T-cell (primary cell): ENCODE data around the gene NUDT9. TPM values are rescaled to one million over a fixed set of nuclear protein-coding genes. Genes with fewer than 3 reads are reported as not detected.

Experiments used
- ATAC-seq, 4 experiments: fragments of 200-7000 bp in 3 of 4; fragments of 150-1000 bp in 1 of 4; cut with Tn5 transposase; replicated peaks in 1 of 4; 1 replicate in 3 of 4; 2 replicates in 1 of 4; pipeline ENCODE4 v1.10.0; 2021; ENCODE audit warnings: moderate library complexity in 3 of 4, mild to moderate bottlenecking in 2 of 4, moderate number of reproducible peaks in 1 of 4
- CTCF ChIA-PET, 2 donors: fragments of 300-600 bp; sonication (Branson Sonifier 250); formaldehyde crosslinking; loops; one replicate each; lab custom pipeline; 2022; ENCODE audit warnings: antibody characterized with exemption in 2 of 2; lab: Charles Lee
- POLR2A ChIA-PET, 2 donors: fragments of 300-600 bp; sonication (Branson Sonifier 250); formaldehyde crosslinking; loops; one replicate each; lab custom pipeline; 2022; ENCODE audit warnings: antibody characterized with exemption in 2 of 2; lab: Charles Lee
- DNase-seq, 35 experiments: peaks; one replicate each; pipeline versions ENCODE4 v3.0.0 to v3.0.0-alpha.2; 2013 to 2023
- H3K27ac ChIP-seq: one replicate; pipeline ENCODE4 v1.5.1; 2013; ENCODE audit warnings: low read length
- H3K27me3 ChIP-seq, 2 experiments: replicated peaks in 1 of 2; 1 replicate in 1 of 2; 2 replicates in 1 of 2; pipeline versions ENCODE4 v1.6.1 to v1.7.0; 2013; ENCODE audit warnings: low read length in 1 of 2, mixed read lengths in 1 of 2; ENCODE audit not compliant: control insufficient read depth in 2 of 2, insufficient read depth in 2 of 2; ENCODE audit errors: extremely low read depth in 1 of 2
- H3K36me3 ChIP-seq, 2 donors: 1 replicate in 1 of 2; 2 replicates in 1 of 2; pipeline versions ENCODE4 v1.6.1 to v1.7.0; 2013; ENCODE audit warnings: low read length in 1 of 2; ENCODE audit not compliant: control insufficient read depth in 2 of 2, insufficient read depth in 1 of 2; ENCODE audit errors: extremely low read depth in 1 of 2
- H3K4me1 ChIP-seq, 2 experiments: 1 replicate in 1 of 2; 2 replicates in 1 of 2; pipeline versions ENCODE4 v1.6.1 to v1.7.0; 2013; ENCODE audit warnings: low read length in 2 of 2, mixed read lengths in 1 of 2; ENCODE audit not compliant: insufficient read depth in 2 of 2, control insufficient read depth in 1 of 2; ENCODE audit errors: extremely low read depth in 1 of 2
- H3K4me3 ChIP-seq, 2 donors: 1 replicate in 1 of 2; 2 replicates in 1 of 2; pipeline versions ENCODE4 v1.5.1 to v1.7.0; 2013; ENCODE audit warnings: mild to moderate bottlenecking in 2 of 2, low read length in 1 of 2, moderate library complexity in 1 of 2; ENCODE audit not compliant: control insufficient read depth in 1 of 2; ENCODE audit errors: extremely low read depth in 1 of 2
- H3K9me3 ChIP-seq: 2 replicates; pipeline ENCODE4 v1.7.0; 2013
- H3K27ac Mint-ChIP-seq, 2 donors: one replicate each; pipeline ENCODE4 v1.8.0; 2020 to 2021; ENCODE audit warnings: mild to moderate bottlenecking in 2 of 2, mixed read lengths in 2 of 2
- H3K27me3 Mint-ChIP-seq, 2 donors: one replicate each; pipeline ENCODE4 v1.8.0; 2021 to 2022; ENCODE audit warnings: mixed read lengths in 2 of 2
- H3K36me3 Mint-ChIP-seq: one replicate; pipeline ENCODE4 v1.8.0; 2021; ENCODE audit warnings: mixed read lengths
- H3K4me1 Mint-ChIP-seq, 3 donors: one replicate each; pipeline ENCODE4 v1.8.0; 2020 to 2022; ENCODE audit warnings: mixed read lengths in 3 of 3, mild to moderate bottlenecking in 1 of 3
- H3K4me3 Mint-ChIP-seq, 3 donors: one replicate each; pipeline ENCODE4 v1.8.0; 2020 to 2022; ENCODE audit warnings: mild to moderate bottlenecking in 3 of 3, mixed read lengths in 3 of 3, moderate library complexity in 3 of 3
- H3K9me3 Mint-ChIP-seq, 3 donors: one replicate each; pipeline ENCODE4 v1.8.0; 2020 to 2022; ENCODE audit warnings: mixed read lengths in 3 of 3
- WGBS: methylation state at CpG from one replicate; pipeline ENCODE4 v1.1.5; 2013; ENCODE audit warnings: missing lambda C conversion rate; ENCODE audit not compliant: insufficient coverage; 5-methylcytosine and 5-hydroxymethylcytosine counted together
- total RNA-seq, 35 experiments: library from RNA in 6 of 35; stranded (reverse) in 6 of 35; fragments of 120-200 nt in 1 of 35; gene quantifications; one replicate each; pipeline versions ENCODE4 v1.2.1 to v1.2.4 and lab custom pipeline; 2013 to 2026

Gene NUDT9
- total RNA-seq, 5 donors from 2014 or later (not counting 1 experiment from before 2014, with no cell fraction given): 10.1 to 18.0 (median 13.9) TPM

DNA sequence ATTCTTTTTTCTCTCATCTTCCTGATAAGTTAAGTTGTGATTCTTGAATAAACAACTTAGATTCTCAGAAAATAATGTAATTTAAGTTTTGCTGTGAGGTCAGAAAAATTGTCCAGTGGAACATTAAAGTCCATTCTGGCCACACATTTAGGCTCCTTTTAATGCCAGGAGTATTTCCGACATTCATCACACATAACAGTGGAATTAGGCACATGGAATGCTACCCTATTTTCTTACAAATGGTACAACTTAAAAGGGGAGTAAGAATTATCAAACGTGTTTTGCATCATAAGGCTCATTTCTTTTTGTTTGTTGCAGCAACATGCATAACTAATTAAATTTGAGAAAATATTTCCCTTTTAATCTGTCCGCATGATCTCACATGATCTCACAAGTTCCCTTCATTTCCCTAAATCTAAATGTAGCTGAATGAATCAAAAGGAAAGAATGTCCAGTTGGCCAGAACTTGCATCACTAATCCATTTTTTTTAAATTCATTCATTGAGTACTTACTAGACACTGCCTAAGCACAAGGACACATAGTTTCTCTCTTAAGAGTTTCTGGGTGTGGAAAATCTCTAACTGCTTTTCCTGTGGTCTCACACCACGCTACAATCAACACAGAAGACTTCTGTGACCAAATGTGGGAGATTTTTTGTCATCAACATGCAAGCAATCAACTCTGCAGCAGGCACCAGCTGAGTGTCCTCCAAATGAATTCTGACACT is 84.8 kb downstream of the NUDT9 start:
- Histone ChIP-seq H3K9me3 (no peaks in the 10 kb centered on the region), H3K27ac (no peak overlapping the region), H3K27me3 (no peaks in the 10 kb centered on the region), H3K36me3 (no peaks in the 10 kb centered on the region), H3K4me1 (no peaks in the 10 kb centered on the region), H3K4me3 (no peak overlapping the region)
- ChIA-PET POLR2A (no interaction called here), CTCF (no interaction called here)
- H3K4me3 Mint-ChIP-seq: no peak overlapping the region
- H3K27ac Mint-ChIP-seq: no peak overlapping the region
- H3K4me1 Mint-ChIP-seq: no peaks in the 10 kb centered on the region
- H3K9me3 Mint-ChIP-seq: no peaks in the 10 kb centered on the region
- no peaks in the 10 kb centered on the region for H3K36me3 Mint-ChIP-seq
- DNase-seq (no peak), ATAC-seq (no peak)
- H3K27me3 Mint-ChIP-seq: peaks cover 0 to 1% of the 10 kb centered on the region in 2 donors
- WGBS: no CpG with 5 or more reads among the region's 4 CpGs

Other genes starting within 250 kb of the NUDT9 start
- 10 to 100 TPM in 2 of 5 donors, 1 to 10 TPM in 3; 8.5 to 11.8 (median 9.8) TPM for gene KLHL8, start 202.0 kb upstream of the NUDT9 start, total RNA-seq
- gene HSD17B13, start 99.7 kb upstream of the NUDT9 start, total RNA-seq: under 1 TPM; 0.23 to 0.86 (median 0.60) TPM
- gene HSD17B11, start 31.4 kb upstream of the NUDT9 start, total RNA-seq: 10 to 100 TPM; 38.0 to 57.7 (median 51.2) TPM
- gene SPARCL1, start 106.8 kb downstream of the NUDT9 start, total RNA-seq: 1 to 10 TPM in 1 of 5 donors, under 1 TPM in 2, not detected in 2; 0.70 to 1.5 (median 0.99) TPM
- gene DSPP, start 186.0 kb downstream of the NUDT9 start, total RNA-seq: not detected
- gene DMP1, start 227.7 kb downstream of the NUDT9 start, total RNA-seq: not detected